HCT116 (cell line): Measurements from ENCODE around the gene ZNF433. TPM values are rescaled to one million over a fixed set of nuclear protein-coding genes. Genes with fewer than 3 reads are reported as not detected.
A peak's percentile ranks its signal among the peaks of the same experiment; 100 is the strongest.
"Not testable (repeated sequence)": the region's sequence is repeated elsewhere in the genome, so short reads cannot be mapped to it uniquely, and the experiment has no call there.

ENCODE experiments used
- ATAC-seq: fragments of 200-7000 bp; cut with Tn5 transposase; 2 replicates; pipeline ENCODE4 v1.9.1; 2020; ENCODE audit warnings: mild to moderate bottlenecking, moderate library complexity
- BruUV-seq: library from RNA; stranded (reverse); fragments of 400-500 nt; replicated peaks from 2 replicates; lab custom pipeline; 2021; lab: Mats Ljungman, UMichigan
- CTCF ChIA-PET: fragments of 300-600 bp; sonication (Branson Sonifier 250); formaldehyde crosslinking; loops from one replicate; lab custom pipeline; 2021; ENCODE audit warnings: antibody characterized with exemption; lab: Charles Lee
- POLR2A ChIA-PET: fragments of 300-600, 350-600 bp; sonication (Branson Sonifier 250); formaldehyde crosslinking; loops from one replicate; lab custom pipeline; 2021; ENCODE audit warnings: antibody characterized with exemption; lab: Charles Lee
- RAD21 ChIA-PET, 2 experiments: fragments of 300-600 bp; sonication (Branson Sonifier 250); formaldehyde crosslinking; loops; one replicate each; lab custom pipeline; 2023; ENCODE audit warnings: low total read pairs in 2 of 2; ENCODE audit not compliant: uncharacterized antibody in 2 of 2, unreplicated experiment in 2 of 2, low non-redundant PET in 1 of 2; lab: Charles Lee
- DNase-seq: peaks from one replicate; pipeline ENCODE4 v3.0.0-alpha.2; 2010; ENCODE audit warnings: low read depth, low spot score
- H2AFZ ChIP-seq: fragments of 200-600 bp; shearing (Covaris generic), sonication (generic); 2 replicates; pipeline ENCODE4 v1.6.1; 2017; ENCODE audit warnings: low read depth, mixed run types, mixed read lengths, antibody characterized with exemption, low read length; ENCODE audit not compliant: poor library complexity, severe bottlenecking
- H3K27ac ChIP-seq: 2 replicates; pipeline ENCODE4 v1.5.1; 2012; ENCODE audit warnings: low read depth, low read length
- H3K27me3 ChIP-seq: fragments of 200-600 bp; sonication (generic); 2 replicates; pipeline ENCODE4 v1.6.1; 2016; ENCODE audit warnings: mixed run types, low read length, mixed read lengths; ENCODE audit not compliant: insufficient read depth
- H3K36me3 ChIP-seq, 2 experiments: fragments of 200-500 bp in 1 of 2; fragments of 200-600 bp in 1 of 2; sonication (Bioruptor generic) in 1 of 2; sonication (generic) in 1 of 2; 2 replicates each; pipeline versions ENCODE4 v1.5.1 to v1.6.1; 2014 to 2016; ENCODE audit warnings: low read length in 2 of 2, inconsistent platforms in 1 of 2, mixed read lengths in 1 of 2, mixed run types in 1 of 2; ENCODE audit not compliant: insufficient read depth in 2 of 2, control insufficient read depth in 1 of 2
- H3K4me1 ChIP-seq, 2 experiments: fragments of 200-600 bp in 1 of 2; sonication (generic) in 1 of 2; 2 replicates each; pipeline versions ENCODE4 v1.5.1 to v1.6.1; 2012 to 2017; ENCODE audit warnings: low read length in 2 of 2, inconsistent platforms in 1 of 2, mild to moderate bottlenecking in 1 of 2, mixed read lengths in 1 of 2, mixed run types in 1 of 2, moderate library complexity in 1 of 2; ENCODE audit not compliant: insufficient read depth in 2 of 2, control insufficient read depth in 1 of 2
- H3K4me2 ChIP-seq: fragments of 200-600 bp; sonication (generic); 2 replicates; pipeline ENCODE4 v1.6.1; 2017; ENCODE audit warnings: mixed run types, low read length, mixed read lengths
- H3K4me3 ChIP-seq, 2 experiments: fragments of 200-600 bp in 1 of 2; sonication (generic) in 1 of 2; replicated peaks in 1 of 2; 2 replicates each; pipeline ENCODE4 v1.5.1; 2011 to 2016; ENCODE audit warnings: low read length in 2 of 2, control low read depth in 1 of 2, low read depth in 1 of 2, mild to moderate bottlenecking in 1 of 2, mixed read lengths in 1 of 2, mixed run types in 1 of 2
- H3K79me2 ChIP-seq: fragments of 200-600 bp; sonication (generic); 2 replicates; pipeline ENCODE4 v1.6.1; 2017; ENCODE audit warnings: mild to moderate bottlenecking, mixed run types, low read length, moderate library complexity, mixed read lengths; ENCODE audit not compliant: insufficient read depth
- H3K9ac ChIP-seq: fragments of 200-600 bp; sonication (generic); 2 replicates; pipeline ENCODE4 v1.6.1; 2016; ENCODE audit warnings: low read length, mixed read lengths
- H3K9me2 ChIP-seq: fragments of 200-600 bp; sonication (generic), shearing (Covaris generic); 2 replicates; pipeline ENCODE4 v1.6.1; 2017; ENCODE audit warnings: mixed run types, mild to moderate bottlenecking, moderate library complexity; ENCODE audit not compliant: insufficient read depth
- H3K9me3 ChIP-seq, 2 experiments: fragments of 200-500 bp in 1 of 2; fragments of 200-600 bp in 1 of 2; sonication (Bioruptor generic) in 1 of 2; sonication (generic) in 1 of 2; 2 replicates each; pipeline ENCODE4 v1.6.1; 2014 to 2017; ENCODE audit warnings: low read length in 2 of 2, mixed read lengths in 2 of 2, inconsistent platforms in 1 of 2, low read depth in 1 of 2, mild to moderate bottlenecking in 1 of 2, mixed run types in 1 of 2, moderate library complexity in 1 of 2; ENCODE audit not compliant: control insufficient read depth in 1 of 2, insufficient read depth in 1 of 2
- H4K20me1 ChIP-seq: fragments of 200-600 bp; sonication (generic), shearing (Covaris generic); 2 replicates; pipeline ENCODE4 v1.6.1; 2017; ENCODE audit warnings: mixed run types, mild to moderate bottlenecking, moderate library complexity; ENCODE audit not compliant: insufficient read depth
- EZH2 ChIP-seq: fragments of 200-600 bp; sonication (generic); IDR thresholded peaks from 2 replicates; pipeline ENCODE4 v1.6.1; 2017; ENCODE audit warnings: antibody characterized with exemption, mixed run types
- EZH2phosphoT487 ChIP-seq: fragments of 200-600 bp; IDR thresholded peaks from 2 replicates; pipeline ENCODE4 v1.6.1; 2018; ENCODE audit warnings: antibody characterized with exemption, borderline replicate concordance
- FOSL1 ChIP-seq: IDR thresholded peaks from 2 replicates; pipeline ENCODE4 v1.6.1; 2012; ENCODE audit warnings: low read depth
- RAD21 ChIP-seq: IDR thresholded peaks from 2 replicates; pipeline ENCODE4 v1.6.1; 2012; ENCODE audit warnings: low read depth, mild to moderate bottlenecking
- ZNF274 ChIP-seq: fragments of 200-500 bp; sonication (Bioruptor generic); IDR thresholded peaks from 2 replicates; pipeline ENCODE4 v1.6.1; 2014; ENCODE audit warnings: mild to moderate bottlenecking, low read depth, low read length, inconsistent platforms
- intact Hi-C: fragments of 100-400 bp; cut with micrococcal nuclease; formaldehyde crosslinking; loops from 2 replicates; pipeline ENCODE4 v1.10.0; 2022
- total RNA-seq: library from RNA; stranded (reverse); gene quantifications from one replicate; pipeline ENCODE4 v1.2.1, GENCODE V29; 2021; ENCODE audit not compliant: unreplicated experiment
- TF ChIP-seq, protein P1 (sequence below): IDR thresholded peaks from 2 replicates; pipeline ENCODE4 v1.6.1; 2012
- TF ChIP-seq, protein P2 (sequence below), 3 experiments: fragments of 200-600 bp in 1 of 3; sonication (generic) in 1 of 3; IDR thresholded peaks in 2 of 3; conservative IDR thresholded peaks in 1 of 3; 2 replicates each; pipeline ENCODE4 v1.5.1; 2012 to 2017; ENCODE audit warnings: low read depth in 2 of 3, low read length in 2 of 3, antibody characterized with exemption in 1 of 3, borderline replicate concordance in 1 of 3, control low read depth in 1 of 3, mild to moderate bottlenecking in 1 of 3, mixed read lengths in 1 of 3, mixed run types in 1 of 3, moderate library complexity in 1 of 3; ENCODE audit not compliant: insufficient read depth in 1 of 3

ZNF433 gene
- total RNA-seq, 1 experiment from 2014 or later = not detected

GRCh38 chr19:12076331-12076730 lies 40.9 kb upstream of the ZNF433 start:
- CTCF ChIA-PET, RAD21 ChIA-PET, ATAC-seq, H3K27ac ChIP-seq, H4K20me1 ChIP-seq, intact Hi-C loops, H3K4me3 ChIP-seq, H2AFZ ChIP-seq, H3K27me3 ChIP-seq, POLR2A ChIA-PET, H3K79me2 ChIP-seq, H3K9ac ChIP-seq, H3K9me2 ChIP-seq, H3K4me2 ChIP-seq, H3K36me3 ChIP-seq, DNase-seq: not testable (repeated sequence)
- H3K9me3 ChIP-seq = peaks cover 24 to 28% of the 10 kb centered on the region in 2 experiments; a peak in 2 of 4 replicates
- peak; percentile 48 for TF ChIP-seq ZNF274
- TF ChIP-seq, all 23 proteins: peak for 1; not testable (repeated sequence) for 22
- H3K4me1 ChIP-seq, BruUV-seq: not testable (repeated sequence)

DNA sequence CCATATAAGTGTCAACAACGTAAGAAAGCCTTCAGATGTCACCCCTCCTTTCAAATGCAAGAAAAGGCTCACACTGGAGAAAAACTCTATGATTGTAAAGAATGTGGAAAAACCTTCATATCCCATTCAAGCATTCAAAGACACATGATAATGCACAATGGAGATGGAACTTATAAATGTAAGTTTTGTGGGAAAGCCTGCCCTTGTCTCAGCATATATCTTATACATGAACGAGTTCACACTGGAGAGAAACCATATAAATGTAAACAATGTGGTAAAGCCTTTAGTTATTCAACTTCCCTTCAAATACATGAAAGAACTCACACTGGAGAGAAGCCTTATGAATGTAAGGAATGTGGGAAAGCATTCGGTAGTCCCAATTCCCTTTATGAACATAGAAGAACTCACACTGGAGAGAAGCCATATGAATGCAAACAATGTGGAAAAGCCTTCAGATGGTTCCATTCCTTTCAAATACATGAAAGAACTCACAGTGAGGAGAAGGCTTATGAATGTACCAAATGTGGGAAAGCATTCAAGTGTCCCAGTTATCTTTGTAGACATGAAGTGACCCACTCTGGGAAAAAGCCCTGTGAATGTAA lies 40.2 kb upstream of the ZNF433 start:
- CTCF ChIA-PET = no interaction called here
- no peaks in the 10 kb centered on the region for H3K36me3 ChIP-seq
- H3K9me2 ChIP-seq = no peaks in the 10 kb centered on the region
- TF ChIP-seq RAD21 (no peak), FOSL1 (no peak), EZH2phosphoT487 (no peak), EZH2 (no peak)
- TF ChIP-seq, protein P1, sequence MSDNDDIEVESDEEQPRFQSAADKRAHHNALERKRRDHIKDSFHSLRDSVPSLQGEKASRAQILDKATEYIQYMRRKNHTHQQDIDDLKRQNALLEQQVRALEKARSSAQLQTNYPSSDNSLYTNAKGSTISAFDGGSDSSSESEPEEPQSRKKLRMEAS = no peak
- TF ChIP-seq, protein P2, sequence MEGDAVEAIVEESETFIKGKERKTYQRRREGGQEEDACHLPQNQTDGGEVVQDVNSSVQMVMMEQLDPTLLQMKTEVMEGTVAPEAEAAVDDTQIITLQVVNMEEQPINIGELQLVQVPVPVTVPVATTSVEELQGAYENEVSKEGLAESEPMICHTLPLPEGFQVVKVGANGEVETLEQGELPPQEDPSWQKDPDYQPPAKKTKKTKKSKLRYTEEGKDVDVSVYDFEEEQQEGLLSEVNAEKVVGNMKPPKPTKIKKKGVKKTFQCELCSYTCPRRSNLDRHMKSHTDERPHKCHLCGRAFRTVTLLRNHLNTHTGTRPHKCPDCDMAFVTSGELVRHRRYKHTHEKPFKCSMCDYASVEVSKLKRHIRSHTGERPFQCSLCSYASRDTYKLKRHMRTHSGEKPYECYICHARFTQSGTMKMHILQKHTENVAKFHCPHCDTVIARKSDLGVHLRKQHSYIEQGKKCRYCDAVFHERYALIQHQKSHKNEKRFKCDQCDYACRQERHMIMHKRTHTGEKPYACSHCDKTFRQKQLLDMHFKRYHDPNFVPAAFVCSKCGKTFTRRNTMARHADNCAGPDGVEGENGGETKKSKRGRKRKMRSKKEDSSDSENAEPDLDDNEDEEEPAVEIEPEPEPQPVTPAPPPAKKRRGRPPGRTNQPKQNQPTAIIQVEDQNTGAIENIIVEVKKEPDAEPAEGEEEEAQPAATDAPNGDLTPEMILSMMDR (IDR thresholded peaks at IDR 0.05 in 2 of 3, conservative IDR thresholded peaks at IDR 0.05 in 1 of 3; ENCODE audit: borderline replicate concordance in 1 of 3, insufficient read depth in 1 of 3, low read depth in 2 of 3, low read length in 2 of 3) = no peak
- peaks cover 24 to 28% of the 10 kb centered on the region in 2 experiments; a peak in 2 of 4 replicates for H3K9me3 ChIP-seq
- RAD21 ChIA-PET = no interaction called here
- no peak overlapping the region for H3K4me3 ChIP-seq
- intact Hi-C loops = no loop called here
- H3K79me2 ChIP-seq = no peaks in the 10 kb centered on the region
- BruUV-seq = no TSS peak
- no peaks in the 10 kb centered on the region for H3K4me1 ChIP-seq
- no peak overlapping the region for H3K4me2 ChIP-seq
- no peaks in the 10 kb centered on the region for H4K20me1 ChIP-seq
- no peaks in the 10 kb centered on the region for H3K27me3 ChIP-seq
- H3K9ac ChIP-seq = no peak overlapping the region
- DNase-seq (no peak), ATAC-seq (no peak)
- POLR2A ChIA-PET = no interaction called here
- H3K27ac ChIP-seq = no peak overlapping the region
- H2AFZ ChIP-seq = no peak overlapping the region
